HK-2 (cell line): ENCODE results near the gene CYP26C1.
"Not testable (repeated sequence)": the region's sequence is repeated elsewhere in the genome, so short reads cannot be mapped to it uniquely, and the experiment has no call there.

Experiments
- DNase-seq: peaks from one replicate; pipeline ENCODE4 v3.0.0-alpha.2; 2018; ENCODE audit not compliant: unreplicated experiment

CYP26C1 gene

DNA sequence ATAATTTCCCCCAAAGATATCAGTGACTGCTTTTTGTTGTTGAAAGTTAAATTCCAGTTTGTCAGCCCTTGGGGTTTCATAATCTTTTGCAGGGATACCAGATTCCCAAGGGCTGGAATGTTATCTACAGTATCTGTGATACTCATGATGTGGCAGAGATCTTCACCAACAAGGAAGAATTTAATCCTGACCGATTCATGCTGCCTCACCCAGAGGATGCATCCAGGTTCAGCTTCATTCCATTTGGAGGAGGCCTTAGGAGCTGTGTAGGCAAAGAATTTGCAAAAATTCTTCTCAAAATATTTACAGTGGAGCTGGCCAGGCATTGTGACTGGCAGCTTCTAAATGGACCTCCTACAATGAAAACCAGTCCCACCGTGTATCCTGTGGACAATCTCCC, 16.3 kb downstream of the CYP26C1 start:
- DNase-seq, result no peak

DNA sequence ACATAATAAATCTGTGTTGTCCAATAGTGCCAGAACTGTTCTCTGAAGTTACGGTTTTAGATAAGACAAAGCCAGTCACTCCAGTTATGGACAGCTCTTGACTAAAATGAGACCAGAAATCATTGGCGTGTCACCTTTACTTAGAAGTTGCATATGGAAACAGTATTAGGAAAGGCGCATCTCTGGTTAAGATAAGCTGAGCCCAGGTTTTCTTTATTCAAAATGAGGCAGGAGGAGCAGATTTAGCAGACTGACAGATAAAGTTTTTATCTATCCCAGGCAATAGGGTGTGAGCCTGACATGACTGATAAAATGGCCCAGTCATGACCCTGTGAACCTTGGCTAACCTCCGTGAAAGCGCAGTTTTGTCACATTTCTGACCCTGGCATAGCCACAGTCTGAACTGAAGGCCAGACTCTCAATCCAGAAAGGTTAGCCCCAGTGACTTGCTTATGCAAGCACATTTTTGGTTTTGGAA, 17.3 kb downstream of the CYP26C1 start:
- no peak for DNase-seq

DNA sequence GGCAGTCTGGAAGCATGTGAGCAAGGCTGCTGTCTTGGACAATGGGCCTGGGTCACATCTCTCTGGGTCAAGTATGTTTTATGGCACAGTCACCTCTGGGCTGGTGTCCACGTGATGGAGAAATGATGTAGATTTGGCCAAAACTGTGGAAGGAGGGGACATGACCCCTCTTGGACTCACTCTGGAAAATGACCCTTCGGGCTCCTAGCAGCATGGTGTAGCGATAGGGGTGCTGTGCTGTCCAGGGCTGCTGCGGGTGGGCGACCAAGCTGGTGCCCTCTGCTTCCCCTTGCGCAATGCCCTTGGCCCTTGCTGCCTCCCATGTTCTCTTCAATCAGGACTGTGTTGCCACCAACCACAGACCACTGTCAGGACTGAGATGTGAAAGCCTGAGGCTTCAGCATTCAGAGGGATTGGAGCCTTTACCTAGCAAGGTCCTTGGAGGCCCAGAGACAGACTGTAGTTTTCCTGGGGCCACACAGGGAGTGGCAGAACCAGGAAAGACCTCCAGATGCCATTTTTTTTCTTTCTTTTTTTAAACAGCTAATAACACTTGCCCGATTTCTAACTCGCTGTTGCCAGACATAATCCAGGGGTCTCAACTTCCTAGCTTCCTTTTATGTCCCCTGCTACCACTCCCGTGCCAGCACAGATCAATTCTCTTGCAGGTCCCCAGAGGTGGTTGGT, 19.2 kb downstream of the CYP26C1 start:
- DNase-seq, result no peak

DNA sequence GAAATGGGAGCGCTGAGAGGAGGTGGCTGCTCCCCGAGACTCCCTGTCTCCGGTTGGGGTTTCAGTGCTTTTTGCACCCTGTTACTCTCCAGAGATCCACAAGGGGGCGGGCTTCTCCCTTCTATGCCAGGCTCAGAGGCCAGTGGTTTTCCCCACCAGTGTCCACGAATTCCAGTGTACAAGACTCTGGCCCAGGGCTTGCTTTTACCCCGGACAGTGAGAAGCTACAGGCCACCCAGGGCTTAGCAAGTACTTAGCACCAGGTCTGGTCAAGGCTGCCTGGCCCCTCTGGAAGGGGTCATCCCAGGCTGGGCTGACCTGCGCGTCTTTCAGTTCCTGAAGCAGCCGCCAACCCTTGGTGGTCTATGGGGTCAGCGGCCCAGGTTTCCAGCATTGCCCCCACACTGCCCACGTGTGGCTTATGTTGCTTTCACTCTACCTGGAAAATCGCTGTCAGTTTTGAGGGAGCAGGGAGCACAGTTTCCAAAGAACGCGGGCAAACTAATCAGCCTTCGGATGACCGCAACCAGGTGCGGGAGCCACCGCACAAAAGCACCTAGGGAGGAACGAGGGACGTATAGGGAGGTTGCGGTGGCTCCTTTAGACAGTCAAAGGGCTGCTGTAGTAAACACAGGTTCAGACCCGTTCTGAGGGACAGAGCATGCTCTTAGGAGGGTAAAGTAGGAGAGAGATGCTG, 19.9 kb downstream of the CYP26C1 start:
- peak; percentile 67 for DNase-seq

DNA sequence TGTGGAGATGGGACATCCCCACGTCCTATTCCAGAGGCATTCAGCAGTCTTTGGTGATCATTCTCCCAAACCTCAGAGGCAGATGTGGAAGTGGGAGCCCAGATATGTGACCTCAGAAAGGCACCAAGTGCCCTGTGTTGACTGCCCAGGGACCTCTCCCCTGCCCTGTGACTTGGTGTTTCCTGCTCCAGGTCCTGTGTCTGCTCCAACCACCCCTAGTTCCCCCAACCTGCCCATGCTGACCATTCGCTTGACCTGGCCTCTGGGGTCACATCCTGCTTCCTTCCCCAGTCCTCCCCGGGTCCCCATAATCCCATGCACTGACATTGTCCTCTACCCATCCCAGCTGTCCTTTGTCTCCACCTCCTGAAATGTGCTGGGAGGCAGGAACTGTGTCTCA, 20.7 kb downstream of the CYP26C1 start:
- no peak for DNase-seq

DNA sequence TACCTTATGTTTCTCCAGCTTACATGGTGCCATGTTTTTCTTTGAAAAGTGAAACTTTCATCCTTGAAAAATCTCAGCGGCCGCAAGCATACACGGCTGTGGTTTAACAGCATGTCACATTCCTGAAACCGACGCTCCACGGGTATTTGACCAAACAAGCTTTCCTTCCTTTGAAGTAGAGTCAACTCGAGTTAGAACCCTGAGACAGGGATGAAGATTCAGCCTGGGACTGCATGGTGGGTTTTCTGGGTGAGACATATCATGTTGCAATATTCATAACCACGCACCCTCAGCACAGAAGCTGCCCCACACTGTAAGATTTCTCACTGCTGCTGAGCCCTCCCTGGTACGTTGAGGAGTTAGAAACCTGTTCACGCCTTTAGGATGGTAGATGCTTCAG, 21.2 kb downstream of the CYP26C1 start:
- no peak for DNase-seq

DNA sequence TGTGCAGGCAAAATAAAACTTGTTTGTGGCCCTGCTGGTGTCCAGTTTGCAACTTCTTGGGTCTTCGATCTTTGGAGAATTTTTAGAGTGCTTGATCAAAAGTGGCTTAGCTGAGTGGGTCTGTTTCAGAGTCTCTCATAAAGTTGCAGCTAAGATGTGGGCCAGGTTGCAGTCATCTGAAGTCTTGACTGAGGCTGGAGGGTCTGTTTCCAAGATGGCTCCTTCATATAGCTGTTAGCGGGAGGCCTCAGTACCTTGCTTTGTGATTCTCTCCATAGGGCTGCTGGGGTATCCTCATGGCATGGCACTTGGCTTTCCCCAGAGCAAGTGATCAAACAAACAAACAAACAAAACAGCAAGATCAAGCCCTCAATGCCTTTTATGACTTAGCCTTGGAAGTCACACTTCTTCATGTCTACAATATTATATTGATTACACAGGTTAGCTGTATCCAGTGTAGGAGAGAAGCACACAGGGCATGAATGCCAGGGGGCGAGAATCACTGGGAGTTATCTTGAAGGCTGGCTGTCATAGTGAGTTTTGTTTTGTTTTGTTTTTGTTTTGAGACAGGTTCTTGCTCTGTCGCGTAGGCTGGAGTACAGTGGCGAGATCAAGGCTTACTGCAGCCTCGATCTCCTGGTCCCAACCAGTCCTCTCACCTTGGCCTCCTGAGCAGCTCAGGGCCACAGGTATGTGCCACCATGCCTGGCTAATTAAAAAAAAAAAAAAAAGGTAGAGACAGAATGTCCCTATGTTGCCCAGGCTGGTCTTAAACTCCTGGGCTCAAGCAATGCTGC, 23.3 kb downstream of the CYP26C1 start:
- no peak for DNase-seq

DNA sequence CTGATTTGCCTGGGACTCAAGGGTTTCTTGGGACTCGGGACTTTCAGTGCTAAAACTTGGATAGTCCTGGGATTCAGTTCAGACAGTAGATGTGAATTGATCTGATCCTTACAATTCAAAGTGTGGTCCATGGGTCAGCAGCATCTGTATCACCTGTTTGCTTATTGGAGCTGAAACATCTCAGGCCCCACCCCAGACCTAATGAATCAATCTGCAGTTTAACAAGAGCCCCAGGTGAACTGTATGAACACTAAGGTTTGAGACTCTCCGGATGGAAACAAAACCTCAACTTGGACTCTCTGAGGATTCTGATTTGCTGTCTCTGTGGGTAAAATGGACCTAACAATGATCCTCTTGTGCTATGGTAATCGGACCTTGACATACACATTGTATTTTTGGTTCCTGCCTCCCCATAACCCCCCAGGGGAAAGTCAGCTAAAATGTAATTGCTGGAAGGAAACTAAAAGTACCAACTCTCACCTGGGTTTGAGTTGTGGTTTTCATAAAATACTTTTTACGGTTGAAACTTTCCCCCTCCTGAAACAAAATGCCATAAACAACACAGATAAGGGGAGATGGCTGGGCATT, 24.8 kb downstream of the CYP26C1 start:
- DNase-seq, result no peak

DNA sequence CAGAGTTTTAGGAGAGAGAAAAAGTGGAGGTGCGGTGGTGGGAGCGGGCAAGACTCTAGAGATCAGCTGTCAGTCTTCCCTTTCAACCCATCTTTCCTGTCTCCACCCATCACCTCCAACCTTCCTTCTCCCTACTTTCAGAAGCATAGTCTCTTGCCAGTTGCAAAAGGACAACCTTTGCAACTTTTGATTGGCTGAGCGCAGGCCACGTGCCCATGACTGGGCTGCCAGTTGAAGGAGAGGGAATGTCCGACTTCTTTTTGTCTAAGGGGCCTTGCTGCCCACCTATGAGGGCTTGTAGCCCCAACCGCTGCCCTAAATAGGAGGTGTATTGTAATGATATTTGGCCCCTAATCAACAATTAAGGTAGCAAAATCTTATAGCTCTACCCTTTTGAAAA, 25.7 kb downstream of the CYP26C1 start:
- DNase-seq, result no peak

DNA sequence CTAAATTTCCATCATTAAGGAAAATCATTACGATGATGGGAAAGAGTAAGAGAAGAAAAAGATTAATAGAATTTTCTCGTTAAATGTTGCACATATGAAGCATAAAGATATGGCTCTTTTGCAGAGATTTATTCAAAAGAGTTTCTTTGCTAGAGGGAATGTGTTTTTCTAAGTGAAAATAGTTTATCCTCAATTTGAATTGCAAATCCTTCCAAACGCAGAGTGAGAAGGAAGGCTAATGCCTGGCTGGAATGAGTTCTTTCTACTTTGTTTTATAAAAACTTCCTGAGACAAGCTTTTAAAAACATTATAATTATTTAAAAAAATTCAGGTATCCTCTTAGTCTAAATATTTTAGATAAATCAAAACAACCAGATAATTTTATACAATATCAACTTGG, 27.2 kb downstream of the CYP26C1 start:
- DNase-seq, result no peak

DNA sequence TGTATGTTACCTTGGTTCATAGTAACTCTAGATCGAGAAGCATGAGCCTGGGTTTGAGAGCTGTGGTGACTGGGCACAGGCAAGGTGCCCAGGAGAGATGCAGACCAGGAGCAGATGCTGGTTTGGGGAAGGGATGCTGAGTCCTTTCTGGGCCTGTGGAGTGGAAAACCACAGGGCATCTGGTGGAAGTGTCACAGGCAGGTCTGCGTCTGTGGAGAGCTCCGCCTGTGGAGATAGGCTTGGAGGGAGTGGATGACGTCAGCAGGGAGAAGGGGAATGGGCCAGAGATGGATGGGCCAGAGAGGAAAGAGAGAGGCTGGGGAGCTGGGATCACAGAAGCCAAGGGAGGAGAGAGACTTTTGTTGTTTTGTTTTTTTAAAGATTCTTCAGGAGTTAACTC, 27.9 kb downstream of the CYP26C1 start:
- no peak for DNase-seq

DNA sequence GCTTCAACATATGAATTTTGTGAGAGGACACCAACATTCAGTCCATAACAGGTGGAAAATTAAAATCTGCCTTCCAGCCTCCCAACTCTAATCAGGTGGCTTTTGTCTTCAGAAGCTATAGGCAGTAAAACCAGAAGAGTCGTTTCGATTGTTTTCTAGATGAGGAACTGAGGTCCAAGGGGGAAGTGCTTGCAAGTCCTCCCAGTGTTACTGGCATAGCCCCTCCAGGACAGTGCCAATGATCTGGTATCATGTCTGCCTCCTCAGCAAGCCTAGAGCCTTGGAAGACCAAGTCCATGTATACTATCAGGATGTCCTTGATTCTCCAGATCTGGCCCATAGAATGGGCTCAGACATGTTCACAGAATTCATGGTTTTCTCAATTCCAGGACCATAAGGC, 30.0 kb downstream of the CYP26C1 start:
- DNase-seq, result no peak

DNA sequence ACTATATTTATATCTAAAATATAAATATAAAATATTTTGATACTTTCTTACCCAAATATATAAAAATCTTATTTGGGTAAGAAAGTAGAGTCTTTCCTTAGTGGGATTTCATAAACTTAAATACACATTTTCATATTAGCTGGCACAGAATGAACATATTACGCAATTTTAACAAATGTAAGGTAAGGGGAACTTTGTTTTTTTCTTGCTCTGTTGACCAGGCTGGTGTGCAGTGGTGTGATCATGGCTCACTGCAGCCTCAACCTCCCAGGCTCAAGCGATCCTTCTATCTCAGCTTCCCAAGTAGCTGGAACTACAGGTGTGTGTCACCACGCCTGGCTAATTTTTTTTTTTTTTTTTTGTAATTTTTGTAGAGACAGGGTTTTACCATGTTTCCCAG, 31.4 kb downstream of the CYP26C1 start:
- DNase-seq, result no peak

DNA sequence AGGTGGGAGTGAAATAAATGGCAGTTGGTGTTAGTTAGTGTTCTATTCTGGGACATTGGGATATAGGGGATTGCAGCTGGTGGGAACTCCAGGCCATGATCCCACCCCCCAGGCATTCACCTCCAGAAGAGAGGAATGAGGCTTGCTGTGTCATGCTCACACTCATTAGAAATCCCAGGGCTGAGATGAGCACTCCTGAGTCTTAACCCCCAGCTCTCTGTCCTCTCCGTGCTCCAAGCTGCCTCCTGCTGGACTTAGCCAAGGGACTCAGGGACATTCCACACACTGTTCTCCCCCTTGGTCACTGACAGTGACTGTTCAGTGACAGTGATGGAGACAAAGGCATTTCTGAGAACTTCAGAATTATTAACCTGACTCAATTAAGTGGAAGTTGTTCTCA, 34.6 kb downstream of the CYP26C1 start:
- no peak for DNase-seq

DNA sequence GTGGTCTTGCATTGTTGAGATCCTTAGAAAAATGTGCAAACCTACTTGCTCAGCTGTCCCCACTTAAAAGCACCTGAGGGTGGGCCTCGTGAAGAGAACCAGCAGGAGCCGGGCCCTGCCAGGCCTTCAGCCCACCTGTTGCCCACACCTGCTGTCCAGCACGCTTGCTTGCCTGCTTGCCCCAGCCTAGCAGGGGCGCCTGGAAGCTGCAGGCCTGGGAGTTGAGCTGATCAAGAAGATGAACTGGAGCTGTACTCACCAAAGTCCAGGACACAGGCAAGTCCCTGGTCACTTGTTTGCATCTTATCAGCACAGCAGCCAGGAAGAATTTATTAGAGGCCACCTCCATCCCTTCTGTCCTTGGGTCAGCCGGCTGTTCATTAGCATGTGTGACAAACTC, 36.3 kb downstream of the CYP26C1 start:
- DNase-seq, result no peak

DNA sequence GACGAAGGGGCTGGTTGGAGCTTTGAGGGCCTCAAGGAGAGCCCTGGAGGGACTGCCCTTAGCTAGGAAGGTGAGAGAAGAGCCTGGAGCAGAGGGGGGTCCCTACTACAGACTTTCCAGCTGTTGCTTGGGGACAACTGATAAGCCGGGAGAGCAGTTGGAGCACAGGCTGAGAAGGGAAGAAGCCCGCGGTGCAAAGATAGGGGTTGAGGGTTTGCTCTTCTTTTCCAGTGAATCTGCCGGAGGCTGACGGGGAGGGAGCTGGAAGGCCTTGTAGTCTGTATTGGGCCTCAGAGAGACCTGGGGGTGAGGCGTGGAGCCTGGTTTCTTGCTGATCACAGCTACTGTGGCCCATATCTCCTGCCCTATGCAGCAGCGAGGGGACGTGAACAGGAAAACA, 36.8 kb downstream of the CYP26C1 start:
- no peak for DNase-seq

DNA sequence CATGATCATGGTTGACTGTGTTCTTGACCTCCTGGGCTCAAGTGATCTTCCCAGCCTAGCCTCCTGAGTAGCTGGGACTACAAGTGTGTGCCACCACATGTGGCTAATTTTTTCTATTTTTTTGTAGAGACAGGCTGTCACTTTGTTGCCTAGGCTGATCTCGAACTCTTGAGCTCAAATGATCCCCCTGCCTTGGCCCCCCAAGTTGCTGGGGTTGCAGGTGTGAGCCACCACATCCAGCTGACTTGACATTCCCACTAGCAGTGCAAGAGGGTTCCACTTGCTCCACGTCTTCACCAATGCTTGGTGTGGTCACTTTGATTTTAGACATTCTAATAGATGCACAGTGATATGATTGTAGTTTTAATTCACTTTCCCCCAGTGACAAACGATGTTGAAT, 38.2 kb downstream of the CYP26C1 start:
- DNase-seq, result no peak

DNA sequence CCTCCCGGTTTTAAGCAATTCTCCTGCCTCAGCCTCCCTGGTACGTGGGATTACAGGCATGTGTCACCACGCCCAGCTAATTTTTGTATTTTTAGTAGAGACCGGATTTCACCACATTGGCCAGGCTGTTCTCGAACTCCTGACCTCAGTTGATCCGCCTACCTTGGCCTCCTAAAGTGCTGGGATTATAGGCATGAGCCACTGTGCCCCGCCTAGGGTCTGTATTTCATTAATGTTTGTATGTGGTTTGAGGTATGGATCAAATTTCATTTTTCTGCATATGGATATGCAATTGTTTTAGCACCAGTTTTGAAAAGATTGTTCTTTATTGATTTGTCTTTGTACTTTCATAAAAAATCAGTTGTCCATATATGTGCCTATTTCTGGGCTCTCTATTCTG, 39.1 kb downstream of the CYP26C1 start:
- DNase-seq, result no peak

DNA sequence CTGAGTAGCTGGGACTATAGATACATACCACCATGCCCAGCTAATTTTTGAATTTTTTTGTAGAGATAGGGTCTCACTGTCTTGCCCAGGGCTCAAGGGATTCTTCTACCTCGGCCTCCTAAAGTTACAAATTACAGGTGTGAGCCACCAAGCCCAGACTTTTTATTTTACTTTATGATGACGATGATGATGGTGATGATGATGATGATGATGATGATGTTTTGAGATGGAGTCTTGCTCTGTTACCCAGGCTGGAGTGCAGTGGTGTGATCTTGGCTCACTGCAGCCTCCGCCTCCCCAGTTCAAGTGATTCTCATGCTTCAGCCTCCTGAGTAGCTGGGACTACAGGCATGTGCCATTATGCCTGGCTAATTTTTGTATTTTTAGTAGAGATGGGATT, 40.5 kb downstream of the CYP26C1 start:
- not testable (repeated sequence) for DNase-seq

DNA sequence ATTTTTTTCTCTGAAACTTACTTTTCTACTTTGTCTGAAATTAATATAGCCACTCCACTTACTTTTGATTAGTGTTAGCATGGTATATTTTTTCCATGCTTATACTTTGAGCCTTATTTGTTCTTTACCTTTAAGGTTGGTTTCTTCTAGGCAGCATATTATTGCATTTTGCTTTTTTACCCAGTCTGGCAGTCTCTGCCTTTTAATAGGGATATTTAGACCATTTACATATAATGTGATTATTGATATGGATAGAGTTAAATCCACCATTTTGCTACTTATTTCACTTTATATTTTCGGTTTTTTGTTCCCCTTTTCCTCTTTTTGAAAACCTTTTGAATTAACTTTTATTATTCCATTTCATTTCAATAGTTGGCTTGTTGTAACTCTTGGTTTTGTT, 43.4 kb downstream of the CYP26C1 start:
- DNase-seq, result no peak

DNA sequence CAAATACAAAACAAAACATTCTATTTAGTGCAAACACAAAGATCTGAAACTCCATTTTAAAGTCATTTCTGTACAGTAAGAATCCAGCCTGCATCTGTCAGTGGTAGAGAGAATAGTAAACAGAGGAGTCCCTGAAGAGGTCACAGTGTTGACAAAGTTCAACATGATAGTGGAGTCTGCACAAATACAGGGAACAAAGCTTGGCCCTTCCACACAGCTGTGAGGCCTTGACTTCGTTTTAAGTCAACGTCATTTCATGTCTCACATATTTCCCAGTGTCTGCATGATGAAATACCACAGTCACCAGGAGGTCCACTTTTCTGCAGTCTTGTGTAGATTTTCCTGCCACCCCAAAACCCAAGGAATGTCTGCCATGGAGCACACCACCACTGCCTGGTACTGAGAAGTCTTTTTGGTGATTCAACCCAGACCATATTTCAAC, 46.1 kb downstream of the CYP26C1 start:
- peak; percentile 16 for DNase-seq

DNA sequence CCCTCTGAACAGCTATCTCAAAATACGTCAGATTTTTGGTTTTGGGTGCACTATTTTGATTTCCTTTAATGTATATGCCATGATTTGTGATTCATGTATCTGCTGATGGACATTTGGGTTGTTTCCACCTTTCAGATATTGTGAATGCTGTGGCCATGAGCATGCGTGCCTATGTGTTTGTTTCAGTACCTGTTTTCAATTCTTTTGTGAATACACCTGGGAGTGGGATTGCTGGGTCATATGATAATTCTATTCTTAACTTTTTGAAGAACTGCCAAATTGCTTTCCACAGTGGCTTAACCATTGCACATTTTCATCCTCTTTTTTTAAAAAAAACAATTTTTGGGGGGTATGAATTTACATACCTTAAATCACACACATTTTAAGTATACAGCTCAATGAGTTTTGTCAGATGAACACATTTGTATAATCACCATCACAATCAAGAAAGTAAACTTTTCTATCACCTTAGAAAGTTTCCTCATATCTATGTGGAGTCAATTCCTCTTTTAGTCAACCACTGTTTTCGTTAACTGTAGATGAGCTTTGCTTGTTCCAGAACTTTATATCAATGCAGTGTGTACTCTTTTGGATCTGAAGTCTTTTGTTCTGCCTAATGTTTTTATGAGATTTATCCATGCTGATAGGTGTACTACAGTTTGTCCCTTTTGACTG, 50.0 kb downstream of the CYP26C1 start:
- DNase-seq, result no peak
